ENCODE results near the gene PSRC1.
"Not testable (repeated sequence)": the region's sequence is repeated elsewhere in the genome, so short reads cannot be mapped to it uniquely, and the experiment has no call there.

PSRC1 gene

GRCh38 chr1:109282952-109283747 lies at the start of gene PSRC1:
Gene PSRC1, minus strand, starts transcription at chr1:109283145.
- DNase-seq = peak; percentile 95 to 99

- no peak for DNase-seq
Observed at GRCh38 chr1:109331113-109331512, 48.2 kb upstream of the PSRC1 start.

- peak in 1 of 2 donors; percentile 39 for DNase-seq
Observed at GRCh38 chr1:109327285-109327684, 44.3 kb upstream of the PSRC1 start.

- DNase-seq = peak in 1 of 2 donors; percentile 25
Observed at GRCh38 chr1:109322974-109323373, 40.0 kb upstream of the PSRC1 start.

GRCh38 chr1:109319114-109319513 lies 36.2 kb upstream of the PSRC1 start:
- DNase-seq = no peak

GRCh38 chr1:109316506-109316905 lies 33.6 kb upstream of the PSRC1 start:
- DNase-seq = no peak

GRCh38 chr1:109315288-109315687 lies 32.3 kb upstream of the PSRC1 start:
- no peak for DNase-seq

- DNase-seq = no peak
Observed at GRCh38 chr1:109314795-109315194, 31.9 kb upstream of the PSRC1 start.

GRCh38 chr1:109312978-109313775 lies 30.2 kb upstream of the PSRC1 start:
- peak; percentile 81 to 88 for DNase-seq

- peak in 1 of 2 donors; percentile 68 for DNase-seq
Observed at GRCh38 chr1:109312246-109312645, 29.3 kb upstream of the PSRC1 start.

GRCh38 chr1:109309347-109309746 lies 26.4 kb upstream of the PSRC1 start:
- no peak for DNase-seq

GRCh38 chr1:109307274-109308021 lies 24.5 kb upstream of the PSRC1 start:
- DNase-seq = peak in 1 of 2 donors; percentile 58

GRCh38 chr1:109306832-109307273 lies 23.9 kb upstream of the PSRC1 start, which contains the start of gene MYBPHL:
Gene MYBPHL, minus strand, starts transcription at chr1:109307011. Its CDS starts 20 bp downstream, at chr1:109306991.
- DNase-seq = no peak

- DNase-seq = not testable (repeated sequence)
Observed at GRCh38 chr1:109305991-109306390, 23.0 kb upstream of the PSRC1 start.

- DNase-seq = peak; percentile 79 to 97
Observed at GRCh38 chr1:109304226-109304920, 21.4 kb upstream of the PSRC1 start.

- DNase-seq = no peak
Observed at GRCh38 chr1:109301874-109302273, 18.9 kb upstream of the PSRC1 start.

- DNase-seq = no peak
Observed at GRCh38 chr1:109300650-109301151, 17.8 kb upstream of the PSRC1 start.

GRCh38 chr1:109299558-109300343 lies 16.8 kb upstream of the PSRC1 start:
- DNase-seq = peak; percentile 92 to 94

GRCh38 chr1:109298666-109299557 lies 16.0 kb upstream of the PSRC1 start:
- DNase-seq = peak; percentile 69 to 84

GRCh38 chr1:109296782-109297181 lies 13.8 kb upstream of the PSRC1 start:
- no peak for DNase-seq
